SU-DHL-6 (cell line): ENCODE measurements around the gene MRPS11.
"Not testable (repeated sequence)": the region's sequence is repeated elsewhere in the genome, so short reads cannot be mapped to it uniquely, and the experiment has no call there.

Source experiments
- H2AFZ ChIP-seq: fragments of 200-600 bp; sonication (generic); 2 replicates; pipeline ENCODE4 v1.6.1; 2014; ENCODE audit warnings: low read depth, mild to moderate bottlenecking, moderate library complexity, mixed read lengths, antibody characterized with exemption, low read length; ENCODE audit not compliant: severe bottlenecking
- H3F3A ChIP-seq: fragments of 200-600 bp; shearing (Covaris generic); 2 replicates; pipeline ENCODE4 v1.6.0; 2016; ENCODE audit warnings: antibody characterized with exemption, mild to moderate bottlenecking; ENCODE audit not compliant: insufficient read depth
- H3K27ac ChIP-seq: fragments of 200-600 bp; sonication (generic); 2 replicates; pipeline ENCODE4 v1.5.1; 2016; ENCODE audit warnings: low read depth, mild to moderate bottlenecking, low read length, moderate library complexity, mixed read lengths
- H3K27me3 ChIP-seq: fragments of 200-600 bp; sonication (generic), shearing (Covaris generic); 2 replicates; pipeline ENCODE4 v1.6.0; 2014; ENCODE audit warnings: mild to moderate bottlenecking, low read length
- H3K36me3 ChIP-seq: fragments of 200-600 bp; sonication (generic); 2 replicates; pipeline ENCODE4 v1.6.1; 2014; ENCODE audit warnings: mild to moderate bottlenecking, low read length, mixed read lengths
- H3K4me2 ChIP-seq: fragments of 300-600, 200-600 bp; shearing (Covaris generic), sonication (generic); 2 replicates; pipeline ENCODE4 v1.6.0; 2014; ENCODE audit warnings: low read length, low read depth, mild to moderate bottlenecking; ENCODE audit not compliant: poor library complexity, severe bottlenecking
- H3K4me3 ChIP-seq: fragments of 200-600 bp; sonication (generic); 2 replicates; pipeline ENCODE4 v1.5.1; 2014; ENCODE audit warnings: antibody characterized with exemption, low read length, mild to moderate bottlenecking, mixed read lengths; ENCODE audit not compliant: insufficient read depth, poor library complexity, severe bottlenecking
- H3K79me2 ChIP-seq: fragments of 200-600 bp; sonication (generic); 2 replicates; pipeline ENCODE4 v1.6.1; 2014; ENCODE audit warnings: mild to moderate bottlenecking, low read length, moderate library complexity; ENCODE audit not compliant: insufficient read depth
- H3K9ac ChIP-seq: fragments of 200-600 bp; sonication (generic); 2 replicates; pipeline ENCODE4 v1.7.0; 2014; ENCODE audit warnings: mild to moderate bottlenecking, low read length
- H3K9me2 ChIP-seq: fragments of 200-600 bp; sonication (generic); replicated peaks from 2 replicates; pipeline ENCODE4 v1.6.1; 2014; ENCODE audit warnings: low read length; ENCODE audit not compliant: insufficient read depth
- H3K9me3 ChIP-seq: fragments of 200-600 bp; sonication (generic); 2 replicates; pipeline ENCODE4 v1.6.1; 2014; ENCODE audit warnings: low read length, mixed read lengths; ENCODE audit not compliant: insufficient read depth
- H4K20me1 ChIP-seq: fragments of 200-600 bp; sonication (generic); 2 replicates; pipeline ENCODE4 v1.6.1; 2014; ENCODE audit warnings: low read depth, mild to moderate bottlenecking, antibody characterized with exemption, low read length, moderate library complexity, mixed read lengths
- CTCF ChIP-seq: fragments of 200-600 bp; sonication (generic); IDR thresholded peaks from one replicate; pipeline ENCODE4 v1.5.1; 2017; ENCODE audit warnings: antibody characterized with exemption, mild to moderate bottlenecking, low read length, moderate library complexity; ENCODE audit not compliant: insufficient read depth, poor library complexity, severe bottlenecking
- EZH2phosphoT487 ChIP-seq: fragments of 200-600 bp; sonication (generic), shearing (Covaris generic); conservative IDR thresholded peaks from 2 replicates; pipeline ENCODE4 v1.6.1; 2018; ENCODE audit warnings: mild to moderate bottlenecking, antibody characterized with exemption, low read length, moderate library complexity, mixed read lengths

Gene MRPS11

GRCh38 chr15:88430051-88430450 is 37.5 kb upstream of the MRPS11 start:
- Histone ChIP-seq H4K20me1 (no peaks in the 10 kb centered on the region), H3F3A (no peaks in the 10 kb centered on the region), H3K27me3 (no peaks in the 10 kb centered on the region), H3K9ac (no peak overlapping the region), H3K36me3 (no peaks in the 10 kb centered on the region), H3K4me3 (no peak overlapping the region), H3K27ac (no peak overlapping the region), H3K9me2 (no peaks in the 10 kb centered on the region), H2AFZ (no peak overlapping the region), H3K4me2 (no peak overlapping the region), H3K9me3 (no peaks in the 10 kb centered on the region), H3K79me2 (no peaks in the 10 kb centered on the region)
- TF ChIP-seq CTCF (no peak), EZH2phosphoT487 (no peak)

- no peak overlapping the region for H3K9ac ChIP-seq
- H3K27me3 ChIP-seq, result no peaks in the 10 kb centered on the region
- H3K79me2 ChIP-seq, result no peaks in the 10 kb centered on the region
- no peaks in the 10 kb centered on the region for H4K20me1 ChIP-seq
- no peak overlapping the region for H2AFZ ChIP-seq
- H3F3A ChIP-seq, result no peaks in the 10 kb centered on the region
- no peak overlapping the region for H3K4me3 ChIP-seq
- no peak overlapping the region for H3K27ac ChIP-seq
- TF ChIP-seq EZH2phosphoT487 (no peak), CTCF (no peak)
- no peaks in the 10 kb centered on the region for H3K36me3 ChIP-seq
- H3K9me3 ChIP-seq, result no peaks in the 10 kb centered on the region
- H3K4me2 ChIP-seq, result no peak overlapping the region
- no peaks in the 10 kb centered on the region for H3K9me2 ChIP-seq
Measured at GRCh38 chr15:88431441-88431840, 36.1 kb upstream of the MRPS11 start.

GRCh38 chr15:88433046-88433685 is 34.3 kb upstream of the MRPS11 start:
- no peaks in the 10 kb centered on the region for H3K27me3 ChIP-seq
- no peaks in the 10 kb centered on the region for H3K9me3 ChIP-seq
- no peak overlapping the region for H3K27ac ChIP-seq
- H3K36me3 ChIP-seq, result no peaks in the 10 kb centered on the region
- TF ChIP-seq CTCF, result no peak
- TF ChIP-seq EZH2phosphoT487, result no peak
- no peak overlapping the region for H3K4me2 ChIP-seq
- no peaks in the 10 kb centered on the region for H3K9me2 ChIP-seq
- no peaks in the 10 kb centered on the region for H4K20me1 ChIP-seq
- H2AFZ ChIP-seq, result no peak overlapping the region
- H3K9ac ChIP-seq, result no peak overlapping the region
- no peaks in the 10 kb centered on the region for H3K79me2 ChIP-seq
- H3K4me3 ChIP-seq, result no peak overlapping the region
- no peaks in the 10 kb centered on the region for H3F3A ChIP-seq

GRCh38 chr15:88434106-88434505 is 33.4 kb upstream of the MRPS11 start:
- H3K79me2 ChIP-seq, H3K4me2 ChIP-seq, H2AFZ ChIP-seq, H3K4me3 ChIP-seq, H3K27ac ChIP-seq, H3K9me3 ChIP-seq, H3K36me3 ChIP-seq, H4K20me1 ChIP-seq, H3K9ac ChIP-seq, H3K9me2 ChIP-seq, H3F3A ChIP-seq, H3K27me3 ChIP-seq: not testable (repeated sequence)
